K562 treated with DMSO at 1 percent for 48 hours (cell line): Measurements from ENCODE around the gene TMEM176A. TPM values are rescaled to one million over a fixed set of nuclear protein-coding genes. Genes with fewer than 3 reads are reported as not detected.

Experiments
- total RNA-seq: library from RNA; unstranded; fragments of 300-600 nt; gene quantifications from 2 replicates; pipeline ENCODE4 v1.2.3, GENCODE V29; 2022; ENCODE audit warnings: low replicate concordance; ENCODE audit errors: extremely low read depth

TMEM176A gene
- not detected in 2 replicates for total RNA-seq

GRCh38 chr7:150800581-150801241, at the start of gene TMEM176A:
Gene TMEM176A (plus strand): TSS chr7:150800769. CDS start chr7:150801551, 782 bp downstream.

GRCh38 chr7:150799741-150800580, 608 bp upstream of the TMEM176A start, which contains the start of gene TMEM176B:
Gene TMEM176B (minus strand): TSS chr7:150800364. CDS start chr7:150796569, 3,795 bp downstream.

GRCh38 chr7:150852371-150852905, 51.9 kb downstream of the TMEM176A start, which contains the start of gene AOC1:
Gene AOC1 (plus strand): TSS chr7:150852517. CDS start chr7:150856471, 3,954 bp downstream.

Other genes with a start within 250 kb of the TMEM176A start
- gene GIMAP4, start 233.4 kb upstream of the TMEM176A start, total RNA-seq = not detected in 2 replicates
- gene GIMAP6, start 168.4 kb upstream of the TMEM176A start, total RNA-seq = not detected in 2 replicates
- not detected in 2 replicates for gene GIMAP2, start 115.1 kb upstream of the TMEM176A start, total RNA-seq
- not detected in 2 replicates for gene GIMAP1, start 84.2 kb upstream of the TMEM176A start, total RNA-seq
- not detected in 2 replicates for gene GIMAP5, start 63.4 kb upstream of the TMEM176A start, total RNA-seq
- gene TMEM176B, start 405 bp upstream of the TMEM176A start, total RNA-seq = not detected in 2 replicates
- not detected in 2 replicates for gene AOC1, start 51.7 kb downstream of the TMEM176A start, total RNA-seq
- not detected in 2 replicates for gene KCNH2, start 177.6 kb downstream of the TMEM176A start, total RNA-seq
- not detected in 2 replicates for gene NOS3, start 190.2 kb downstream of the TMEM176A start, total RNA-seq
- not detected in 2 replicates for gene ATG9B, start 223.7 kb downstream of the TMEM176A start, total RNA-seq
- not detected in 2 replicates for gene ABCB8, start 227.7 kb downstream of the TMEM176A start, total RNA-seq
- gene ASIC3, start 247.8 kb downstream of the TMEM176A start, total RNA-seq = not detected in 2 replicates